IPS-11a (cell line): Measurements from ENCODE around the gene RGS3.
"Not testable (repeated sequence)": the region's sequence is repeated elsewhere in the genome, so short reads cannot be mapped to it uniquely, and the experiment has no call there.

ENCODE experiments used
- H3K4me3 ChIP-seq: one replicate; pipeline ENCODE4 v1.5.1; 2013; ENCODE audit warnings: low read depth, low read length, control low read depth

Gene RGS3

GRCh38 chr9:113631871-113632665 is 168.5 kb downstream of the RGS3 start:
- no peak overlapping the region for H3K4me3 ChIP-seq

- H3K4me3 ChIP-seq = no peak overlapping the region
Observed at GRCh38 chr9:113632776-113633590, 169.5 kb downstream of the RGS3 start.

- H3K4me3 ChIP-seq = no peak overlapping the region
Observed at GRCh38 chr9:113633782-113634595, 170.5 kb downstream of the RGS3 start.

GRCh38 chr9:113634596-113635515 is 171.3 kb downstream of the RGS3 start:
- no peak overlapping the region for H3K4me3 ChIP-seq

- no peak overlapping the region for H3K4me3 ChIP-seq
Observed at GRCh38 chr9:113635586-113635985, 172.1 kb downstream of the RGS3 start.

GRCh38 chr9:113636165-113636564 is 172.6 kb downstream of the RGS3 start:
- no peak overlapping the region for H3K4me3 ChIP-seq

GRCh38 chr9:113636693-113637092 is 173.2 kb downstream of the RGS3 start:
- H3K4me3 ChIP-seq = no peak overlapping the region

GRCh38 chr9:113638490-113638889 is 175.0 kb downstream of the RGS3 start:
- no peak overlapping the region for H3K4me3 ChIP-seq

GRCh38 chr9:113638897-113639296 is 175.4 kb downstream of the RGS3 start:
- no peak overlapping the region for H3K4me3 ChIP-seq

- H3K4me3 ChIP-seq = not testable (repeated sequence)
Observed at GRCh38 chr9:113639411-113639970, 176.0 kb downstream of the RGS3 start.

- H3K4me3 ChIP-seq = no peak overlapping the region
Observed at GRCh38 chr9:113640418-113640817, 176.9 kb downstream of the RGS3 start.

GRCh38 chr9:113641100-113641885 is 177.8 kb downstream of the RGS3 start:
- H3K4me3 ChIP-seq = no peak overlapping the region

- H3K4me3 ChIP-seq = no peak overlapping the region
Observed at GRCh38 chr9:113644321-113644720, 180.8 kb downstream of the RGS3 start.

GRCh38 chr9:113645227-113645977 is 181.9 kb downstream of the RGS3 start:
- H3K4me3 ChIP-seq = no peak overlapping the region

- no peak overlapping the region for H3K4me3 ChIP-seq
Observed at GRCh38 chr9:113645978-113646253, 182.4 kb downstream of the RGS3 start.

GRCh38 chr9:113646491-113646890 is 183.0 kb downstream of the RGS3 start:
- no peak overlapping the region for H3K4me3 ChIP-seq
